Esophagus (tissue), 2 donors: Measurements from ENCODE around the gene FHIP1B. TPM values are rescaled to one million over a fixed set of nuclear protein-coding genes. Genes with fewer than 3 reads are reported as not detected.

Source experiments
- H3K27ac ChIP-seq, 2 donors: one replicate each; pipeline ENCODE4 v1.5.1; 2013; ENCODE audit warnings: low read depth in 2 of 2, mild to moderate bottlenecking in 2 of 2, inconsistent platforms in 1 of 2, low read length in 1 of 2, moderate library complexity in 1 of 2
- H3K27me3 ChIP-seq, 2 donors: one replicate each; pipeline ENCODE4 v1.6.1; 2013; ENCODE audit warnings: low read length in 2 of 2, control low read depth in 1 of 2, mild to moderate bottlenecking in 1 of 2; ENCODE audit not compliant: insufficient read depth in 2 of 2, control insufficient read depth in 1 of 2
- H3K36me3 ChIP-seq, 2 donors: one replicate each; pipeline ENCODE4 v1.6.1; 2013; ENCODE audit warnings: low read length in 1 of 2; ENCODE audit not compliant: control insufficient read depth in 2 of 2, insufficient read depth in 2 of 2
- H3K4me1 ChIP-seq, 2 donors: one replicate each; pipeline ENCODE4 v1.6.1; 2013; ENCODE audit warnings: low read length in 1 of 2; ENCODE audit not compliant: control insufficient read depth in 2 of 2, insufficient read depth in 2 of 2
- H3K4me3 ChIP-seq, 2 donors: one replicate each; pipeline ENCODE4 v1.5.1; 2013; ENCODE audit warnings: low read length in 2 of 2, mild to moderate bottlenecking in 2 of 2, low read depth in 1 of 2, moderate library complexity in 1 of 2
- H3K9me3 ChIP-seq, 2 donors: one replicate each; pipeline ENCODE4 v1.6.1; 2013; ENCODE audit warnings: mild to moderate bottlenecking in 2 of 2, low read depth in 1 of 2, low read length in 1 of 2, moderate library complexity in 1 of 2; ENCODE audit not compliant: control insufficient read depth in 2 of 2, insufficient read depth in 1 of 2
- WGBS, 2 donors: extraction: QIAGEN DNeasy Blood & Tissue Kit; methylation state at CpG; one replicate each; pipeline ENCODE4 v1.1.7; 2013; 5-methylcytosine and 5-hydroxymethylcytosine counted together
- polyA plus RNA-seq, 2 donors: library from polyadenylated mRNA; stranded (reverse); fragments of 200-250 nt; gene quantifications; one replicate each; pipeline ENCODE4 v1.2.3, GENCODE V29; 2013
- donor health status: healthy with polysubstance abuse.
- donor health status: Bipolar disorder and iron deficiency.

FHIP1B gene
- polyA plus RNA-seq, 2 donors: 18.6 to 31.7 TPM

GRCh38 chr11:6209801-6210200 is 24.6 kb downstream of the FHIP1B start:
- 95 to 98% methylated on average over 12 of the region's 12 CpGs for WGBS, 2 donors
- peaks cover 5 to 27% of the 10 kb centered on the region in 2 donors for H3K36me3 ChIP-seq

GRCh38 chr11:6206456-6207180 is 27.8 kb downstream of the FHIP1B start:
- no peak overlapping the region for H3K4me3 ChIP-seq
- 82 to 86% methylated on average over 3 of the region's 3 CpGs for WGBS, 2 donors
- no peak overlapping the region for H3K27ac ChIP-seq
- H3K9me3 ChIP-seq: no peaks in the 10 kb centered on the region
- H3K4me1 ChIP-seq: no peaks in the 10 kb centered on the region
- H3K36me3 ChIP-seq: peaks cover 3 to 18% of the 10 kb centered on the region in 2 donors
- no peaks in the 10 kb centered on the region for H3K27me3 ChIP-seq

More at GRCh38 chr11:6209801-6210200, 24.6 kb downstream of the FHIP1B start:
- H3K27ac ChIP-seq: no peak overlapping the region
- no peaks in the 10 kb centered on the region for H3K4me1 ChIP-seq
- no peak overlapping the region for H3K4me3 ChIP-seq
- H3K27me3 ChIP-seq: no peaks in the 10 kb centered on the region
- no peaks in the 10 kb centered on the region for H3K9me3 ChIP-seq

DNA sequence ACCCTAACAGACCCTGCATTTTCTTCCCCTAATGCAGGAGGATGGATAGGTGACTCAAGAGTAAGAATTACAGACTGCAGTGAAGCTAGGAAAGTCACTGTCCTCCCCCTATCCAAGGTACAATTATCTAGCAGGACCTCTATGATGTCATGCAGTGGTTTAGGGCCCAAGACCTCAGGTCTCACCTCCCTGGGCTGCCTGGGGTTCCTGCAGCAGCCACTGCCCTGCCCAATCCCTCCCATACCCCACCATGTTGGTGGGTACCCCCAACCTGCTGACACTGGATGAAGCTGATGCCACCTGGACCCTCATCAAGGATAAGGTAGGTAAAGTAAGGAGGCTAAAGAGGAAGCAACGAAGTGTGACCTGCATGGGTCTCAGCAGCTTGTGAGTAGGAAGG is 29.1 kb downstream of the FHIP1B start, which contains the start of gene C11orf42:
Gene C11orf42, plus strand, starts transcription at position 192 of the 400 bp plus-strand sequence. Its CDS starts 59 bp downstream, at position 251.
- 91 to 96% methylated on average over 1 of the region's 1 CpG for WGBS, 2 donors
- no peak within 1 kb of the TSS for H3K27ac ChIP-seq
- peaks cover 3 to 12% of the 10 kb centered on the region in 2 donors for H3K36me3 ChIP-seq

GRCh38 chr11:6204706-6205105 is 29.7 kb downstream of the FHIP1B start:
- 94 to 97% methylated on average over 1 of the region's 1 CpG for WGBS, 2 donors
- no peaks in the 10 kb centered on the region for H3K9me3 ChIP-seq
- no peak overlapping the region for H3K27ac ChIP-seq
- no peaks in the 10 kb centered on the region for H3K4me1 ChIP-seq
- no peak overlapping the region for H3K4me3 ChIP-seq
- H3K36me3 ChIP-seq: peaks cover 3 to 6% of the 10 kb centered on the region in 2 donors
- H3K27me3 ChIP-seq: no peaks in the 10 kb centered on the region

More for the DNA sequence above, 29.1 kb downstream of the FHIP1B start, which contains the start of gene C11orf42:
- Histone ChIP-seq H3K9me3 (no peaks in the 10 kb centered on the region), H3K4me1 (no peaks in the 10 kb centered on the region), H3K4me3 (no peak within 1 kb of the TSS), H3K27me3 (no peaks in the 10 kb centered on the region)

- Histone ChIP-seq H3K36me3 (peaks cover 3 to 5% of the 10 kb centered on the region in 2 donors), H3K27ac (no peak overlapping the region), H3K4me1 (no peaks in the 10 kb centered on the region), H3K9me3 (no peaks in the 10 kb centered on the region), H3K27me3 (no peaks in the 10 kb centered on the region), H3K4me3 (no peak overlapping the region)
- 47 to 70% methylated on average over 3 of the region's 3 CpGs for WGBS, 2 donors
Observed at GRCh38 chr11:6203327-6203726, 31.1 kb downstream of the FHIP1B start.

DNA sequence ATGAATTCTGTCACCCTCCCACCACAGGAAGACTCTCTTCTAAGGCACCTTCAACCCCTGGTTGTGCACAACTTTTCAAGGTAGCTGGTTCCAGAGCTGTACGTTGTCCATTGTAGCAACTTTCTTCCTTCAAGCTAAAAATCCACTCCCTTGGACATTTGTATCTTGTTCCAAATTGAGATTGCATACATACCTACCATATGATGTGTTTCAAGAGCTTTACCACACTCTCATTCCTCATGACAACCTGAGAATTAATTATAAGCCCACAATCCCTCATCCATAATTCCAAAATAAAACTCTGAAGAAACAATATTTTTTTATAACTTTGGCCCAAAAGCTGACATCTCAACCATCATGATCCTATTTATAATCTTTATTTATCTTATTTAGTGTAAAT is 32.4 kb downstream of the FHIP1B start:
- Histone ChIP-seq H3K27ac (no peak overlapping the region), H3K36me3 (peaks cover 3 to 5% of the 10 kb centered on the region in 2 donors), H3K9me3 (no peaks in the 10 kb centered on the region), H3K27me3 (no peaks in the 10 kb centered on the region), H3K4me3 (no peak overlapping the region), H3K4me1 (no peaks in the 10 kb centered on the region)
- WGBS, 2 donors: 77 to 90% methylated on average over 1 of the region's 1 CpG

- no peaks in the 10 kb centered on the region for H3K4me1 ChIP-seq
- no peaks in the 10 kb centered on the region for H3K9me3 ChIP-seq
- H3K4me3 ChIP-seq: no peak overlapping the region
- peaks cover 3 to 5% of the 10 kb centered on the region in 2 donors for H3K36me3 ChIP-seq
- H3K27me3 ChIP-seq: no peaks in the 10 kb centered on the region
- no peak overlapping the region for H3K27ac ChIP-seq
- 67 to 68% methylated on average over 2 of the region's 2 CpGs for WGBS, 2 donors
Observed at GRCh38 chr11:6201481-6201880, 33.0 kb downstream of the FHIP1B start.

- Histone ChIP-seq H3K4me1 (no peaks in the 10 kb centered on the region), H3K27me3 (no peaks in the 10 kb centered on the region), H3K9me3 (no peaks in the 10 kb centered on the region), H3K4me3 (no peak overlapping the region), H3K36me3 (peaks cover 3 to 5% of the 10 kb centered on the region in 2 donors), H3K27ac (no peak overlapping the region)
- 78 to 82% methylated on average over 4 of the region's 4 CpGs for WGBS, 2 donors
Observed at GRCh38 chr11:6200975-6201374, 33.5 kb downstream of the FHIP1B start.

GRCh38 chr11:6199174-6199810 is 35.1 kb downstream of the FHIP1B start, which contains the start of gene OR52W1:
OR52W1 (plus strand) TSS chr11:6199224; CDS start chr11:6199224, 0 bp downstream.
- H3K4me3 ChIP-seq: no peak within 1 kb of the TSS
- no peaks in the 10 kb centered on the region for H3K36me3 ChIP-seq
- no peaks in the 10 kb centered on the region for H3K4me1 ChIP-seq
- no peaks in the 10 kb centered on the region for H3K27me3 ChIP-seq
- H3K9me3 ChIP-seq: no peaks in the 10 kb centered on the region
- 97 to 99% methylated on average over 5 of the region's 5 CpGs for WGBS, 2 donors
- H3K27ac ChIP-seq: no peak within 1 kb of the TSS
